HepG2 (cell line): Measurements from ENCODE around the gene WSB2. TPM values are rescaled to one million over a fixed set of nuclear protein-coding genes. Genes with fewer than 3 reads are reported as not detected.

Experiments
- ATAC-seq: fragments of 200-7000 bp; cut with Tn5 transposase; 3 replicates; pipeline ENCODE4 v1.9.1; 2020; ENCODE audit warnings: mild to moderate bottlenecking, moderate library complexity
- BruUV-seq: library from RNA; stranded (reverse); fragments of 400-500 nt; replicated peaks from 2 replicates; lab custom pipeline; 2021; lab: Mats Ljungman, UMichigan
- CTCF ChIA-PET: fragments of 300-600 bp; formaldehyde crosslinking; extraction: SDS; loops from one replicate; lab custom pipeline; 2021; ENCODE audit warnings: low total read pairs, inconsistent platforms, low intra/inter-chr PET ratio; lab: Yijun Ruan, JAX
- POLR2A ChIA-PET: fragments of 350-600 bp; sonication (Branson Sonifier 250); formaldehyde crosslinking; loops from one replicate; lab custom pipeline; 2020; ENCODE audit warnings: antibody characterized with exemption, inconsistent platforms; lab: Yijun Ruan, JAX
- DNase-seq: peaks from one replicate; pipeline ENCODE4 v3.0.0-alpha.2; 2015; ENCODE audit warnings: low spot score
- FAIRE-seq: peaks from 3 replicates; lab custom pipeline; 2011; peaks lifted over from hg19 to GRCh38; lab: Jason Lieb, UNC
- H2AFZ ChIP-seq: one replicate; pipeline ENCODE4 v1.6.1; 2011; ENCODE audit warnings: low read length, inconsistent platforms
- H3K27ac ChIP-seq: fragments of 300-600 bp; 3 replicates; pipeline ENCODE4 v1.8.0; 2011; ENCODE audit warnings: mixed run types, mild to moderate bottlenecking, mixed read lengths, low read length, inconsistent platforms; ENCODE audit not compliant: insufficient read depth; ENCODE audit errors: extremely low read length
- H3K27me3 ChIP-seq, 2 experiments: fragments of 200-600 bp in 1 of 2; 2 replicates in 1 of 2; 3 replicates in 1 of 2; pipeline versions ENCODE4 v1.6.0 to v1.8.0; 2011; ENCODE audit warnings: low read length in 2 of 2, mild to moderate bottlenecking in 2 of 2, moderate library complexity in 2 of 2, inconsistent platforms in 1 of 2; ENCODE audit not compliant: insufficient read depth in 2 of 2, control insufficient read depth in 1 of 2
- H3K36me3 ChIP-seq, 2 experiments: fragments of 200-600 bp in 1 of 2; replicated peaks in 1 of 2; 2 replicates in 1 of 2; 3 replicates in 1 of 2; pipeline versions ENCODE4 v1.5.1 to v1.8.0; 2011; ENCODE audit warnings: low read length in 2 of 2, inconsistent platforms in 1 of 2; ENCODE audit not compliant: insufficient read depth in 2 of 2, control insufficient read depth in 1 of 2
- H3K4me1 ChIP-seq: 2 replicates; pipeline ENCODE4 v1.5.1; 2012; ENCODE audit warnings: low read length, inconsistent platforms; ENCODE audit not compliant: insufficient read depth
- H3K4me2 ChIP-seq: 2 replicates; pipeline ENCODE4 v1.6.0; 2011; ENCODE audit warnings: low read depth, low read length, inconsistent platforms
- H3K4me3 ChIP-seq, 3 experiments: fragments of 200-600 bp in 1 of 3; sonication (generic), shearing (Covaris generic) in 1 of 3; replicated peaks in 1 of 3; 2 replicates each; pipeline ENCODE4 v1.5.1; 2011 to 2016; ENCODE audit warnings: low read length in 3 of 3, inconsistent platforms in 2 of 3, low read depth in 2 of 3, mild to moderate bottlenecking in 2 of 3, control low read depth in 1 of 3, mixed read lengths in 1 of 3; ENCODE audit not compliant: insufficient read depth in 1 of 3
- H3K79me2 ChIP-seq: one replicate; pipeline ENCODE4 v1.6.1; 2011; ENCODE audit warnings: low read length, inconsistent platforms; ENCODE audit not compliant: insufficient read depth
- H3K9ac ChIP-seq: 2 replicates; pipeline ENCODE4 v1.6.0; 2011; ENCODE audit warnings: mild to moderate bottlenecking, low read depth, low read length, inconsistent platforms; ENCODE audit not compliant: insufficient read depth
- H3K9me3 ChIP-seq: 2 replicates; pipeline ENCODE4 v1.5.1; 2012; ENCODE audit warnings: mild to moderate bottlenecking, low read length
- H4K20me1 ChIP-seq: 2 replicates; pipeline ENCODE4 v1.6.0; 2011; ENCODE audit warnings: inconsistent platforms, mild to moderate bottlenecking, low read length, moderate library complexity; ENCODE audit not compliant: insufficient read depth
- HDAC1 ChIP-seq: sonication (generic); formaldehyde crosslinking; IDR thresholded peaks from 2 replicates; pipeline ENCODE4 v1.5.1; 2020; ENCODE audit warnings: mild to moderate bottlenecking, missing genetic modification reagents
- HIC2 ChIP-seq: sonication (generic); formaldehyde crosslinking; IDR thresholded peaks from 2 replicates; pipeline ENCODE4 v1.9.0; 2022; ENCODE audit warnings: low read depth, missing genetic modification reagents
- MEF2D ChIP-seq: sonication (generic); formaldehyde crosslinking; IDR thresholded peaks from 2 replicates; pipeline ENCODE4 v1.5.1; 2020; ENCODE audit warnings: mild to moderate bottlenecking, missing genetic modification reagents
- RERE ChIP-seq: IDR thresholded peaks from 2 replicates; pipeline ENCODE4 v1.6.1; 2016; ENCODE audit warnings: low read depth, missing genetic modification reagents, missing compliant biosample characterization
- SAP130 ChIP-seq: IDR thresholded peaks from 2 replicates; pipeline ENCODE4 v1.6.1; 2016; ENCODE audit warnings: low read depth
- ZNF362 ChIP-seq: sonication (generic); formaldehyde crosslinking; IDR thresholded peaks from 2 replicates; pipeline ENCODE4 v1.4.0; 2020; ENCODE audit warnings: missing genetic modification reagents, mild to moderate bottlenecking, borderline replicate concordance
- ZNF644 ChIP-seq: IDR thresholded peaks from 2 replicates; pipeline ENCODE4 v1.6.1; 2016; ENCODE audit warnings: low read depth
- WGBS: methylation state at CpG from one replicate; pipeline ENCODE4 v1.1.6; 2017; ENCODE audit warnings: low lambda C conversion rate; 5-methylcytosine and 5-hydroxymethylcytosine counted together
- in situ Hi-C: cut with HindIII; loops from 2 replicates; pipeline ENCODE4 v1.10.0; 2017; ENCODE audit warnings: low pct_unique_long_range_greater_than_20kb; ENCODE audit not compliant: extremely low pct_ligation_motif_present
- intact Hi-C: fragments of 100-400 bp; cut with micrococcal nuclease; formaldehyde crosslinking; loops from one replicate; pipeline ENCODE4 v1.10.0; 2022; ENCODE audit not compliant: unreplicated experiment
- polyA plus RNA-seq, 8 experiments: library from polyadenylated mRNA; depleted of rRNA in 3 of 8; stranded (reverse) in 7 of 8; unstranded in 1 of 8; fragments of >200 nt; fragmentation: Illumina TruSeq in 4 of 8; extraction: Trizol in 4 of 8; gene quantifications; 2 replicates each; pipeline versions ENCODE4 v1.2.1 to v1.2.3, GENCODE V29; 2011 to 2016; ENCODE audit warnings: low read depth in 4 of 8, missing spikeins in 1 of 8, mixed read lengths in 1 of 8; ENCODE audit not compliant: insufficient read depth in 1 of 8
- total RNA-seq, 5 experiments: library from RNA; depleted of rRNA; stranded (reverse); fragments of >200 nt; fragmentation: Illumina TruSeq; extraction: Trizol; gene quantifications; 2 replicates each; pipeline ENCODE4 v1.2.3, GENCODE V29; 2016; ENCODE audit warnings: low read depth in 1 of 5
- TF ChIP-seq, protein P1 (sequence below): sonication (generic); formaldehyde crosslinking; IDR thresholded peaks from 2 replicates; pipeline ENCODE4 v1.5.1; 2020; ENCODE audit warnings: missing genetic modification reagents, mild to moderate bottlenecking, borderline replicate concordance

The WSB2 gene
- total and polyA plus RNA-seq, 2 of the 13 experiments (the other 11 are each of a cell fraction or from before 2014, with no cell fraction given): 31.0 to 82.8 TPM

DNA sequence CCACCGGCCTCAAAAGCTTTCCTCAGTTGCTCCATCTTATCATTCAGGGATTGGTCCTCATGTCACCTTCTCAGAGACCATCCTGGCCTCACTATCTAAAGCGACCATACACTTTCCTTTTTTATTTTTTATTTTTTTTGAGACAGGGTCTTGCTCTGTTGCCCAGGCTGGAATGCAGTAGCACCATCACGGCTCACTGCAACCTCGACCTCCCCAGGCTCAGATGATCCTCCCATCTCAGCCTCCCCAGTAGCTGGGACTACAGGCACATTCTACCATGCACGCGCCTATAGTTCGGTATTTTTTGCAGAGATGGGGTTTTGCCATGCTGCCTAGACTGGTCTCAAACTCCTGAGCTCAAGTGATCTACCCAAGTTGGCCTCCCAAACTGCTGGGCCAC is 2.8 kb downstream of the WSB2 start (continued):
- no peak for TF ChIP-seq RERE (CRISPR knock-in tag)

- H3K4me3 ChIP-seq: peak overlapping the region in 1 of 3 experiments; percentile 23; a peak in 1 of 6 replicates
- FAIRE-seq (no peak), ATAC-seq (peak; percentile 43), DNase-seq (peak; percentile 84)
- H3K4me2 ChIP-seq: peak overlapping the region; percentile 59
- in situ Hi-C loops (no loop called here), intact Hi-C loops (no loop called here)
- POLR2A ChIA-PET: interaction anchor here (1.2 to 1.6 kb wide), 4 partner anchors 10 to 317 kb away, joined by 4 to 6 read pairs (median 4); partner anchors contain the start of gene PEBP1
- H3K36me3 ChIP-seq: peaks cover 0 to 3% of the 10 kb centered on the region in 2 experiments; a peak in 1 of 5 replicates
- CTCF ChIA-PET: no interaction called here
- peaks cover 11% of the 10 kb centered on the region for H3K79me2 ChIP-seq
- H3K9me3 ChIP-seq: no peaks in the 10 kb centered on the region
- no TSS peak for BruUV-seq
- H2AFZ ChIP-seq: no peak overlapping the region
- H3K4me1 ChIP-seq: peaks cover 85% of the 10 kb centered on the region
- peak overlapping the region; percentile 65 for H3K27ac ChIP-seq
- WGBS: 12% methylated on average over 13 of the region's 13 CpGs
- no peaks in the 10 kb centered on the region for H4K20me1 ChIP-seq
- no peaks in the 10 kb centered on the region; a peak in 1 of 5 replicates for H3K27me3 ChIP-seq
- peak overlapping the region; percentile 49 for H3K9ac ChIP-seq
- TF ChIP-seq HDAC1 (0 out of 2 replicates have a peak, but pooled peaks have one; percentile 21), ZNF362 (CRISPR knock-in tag) (no peak), HIC2 (peak; percentile 69), SAP130 (CRISPR knock-in tag) (peak; percentile 75), ZNF644 (CRISPR knock-in tag) (peak; percentile 90), MEF2D (CRISPR knock-in tag) (no peak)
- TF ChIP-seq, protein P1, sequence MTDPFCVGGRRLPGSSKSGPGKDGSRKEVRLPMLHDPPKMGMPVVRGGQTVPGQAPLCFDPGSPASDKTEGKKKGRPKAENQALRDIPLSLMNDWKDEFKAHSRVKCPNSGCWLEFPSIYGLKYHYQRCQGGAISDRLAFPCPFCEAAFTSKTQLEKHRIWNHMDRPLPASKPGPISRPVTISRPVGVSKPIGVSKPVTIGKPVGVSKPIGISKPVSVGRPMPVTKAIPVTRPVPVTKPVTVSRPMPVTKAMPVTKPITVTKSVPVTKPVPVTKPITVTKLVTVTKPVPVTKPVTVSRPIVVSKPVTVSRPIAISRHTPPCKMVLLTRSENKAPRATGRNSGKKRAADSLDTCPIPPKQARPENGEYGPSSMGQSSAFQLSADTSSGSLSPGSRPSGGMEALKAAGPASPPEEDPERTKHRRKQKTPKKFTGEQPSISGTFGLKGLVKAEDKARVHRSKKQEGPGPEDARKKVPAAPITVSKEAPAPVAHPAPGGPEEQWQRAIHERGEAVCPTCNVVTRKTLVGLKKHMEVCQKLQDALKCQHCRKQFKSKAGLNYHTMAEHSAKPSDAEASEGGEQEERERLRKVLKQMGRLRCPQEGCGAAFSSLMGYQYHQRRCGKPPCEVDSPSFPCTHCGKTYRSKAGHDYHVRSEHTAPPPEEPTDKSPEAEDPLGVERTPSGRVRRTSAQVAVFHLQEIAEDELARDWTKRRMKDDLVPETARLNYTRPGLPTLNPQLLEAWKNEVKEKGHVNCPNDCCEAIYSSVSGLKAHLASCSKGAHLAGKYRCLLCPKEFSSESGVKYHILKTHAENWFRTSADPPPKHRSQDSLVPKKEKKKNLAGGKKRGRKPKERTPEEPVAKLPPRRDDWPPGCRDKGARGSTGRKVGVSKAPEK (CRISPR knock-in tag): peak; percentile 33; the same call in 1 of the 2 replicates
These were observed 4.9 kb downstream of the WSB2 start for GRCh38 chr12:118055865-118056773.
